H9 (cell line): ENCODE results near the gene RAB5A. TPM values are rescaled to one million over a fixed set of nuclear protein-coding genes. Genes with fewer than 3 reads are reported as not detected.

Source experiments
- total RNA-seq: library from RNA; stranded (reverse); gene quantifications from 2 replicates; pipeline ENCODE4 v1.2.1, GENCODE V29; 2021

Gene RAB5A
- total RNA-seq, 1 experiment from 2014 or later = 84.8 TPM

Other genes with a start within 250 kb of the RAB5A start
- 1.6 and 1.9 TPM in 2 replicates for gene EFHB, start 12.9 kb upstream of the RAB5A start, total RNA-seq
- gene PP2D1, start 65.2 kb downstream of the RAB5A start, total RNA-seq = not detected in 2 replicates
- 5.7 and 6.3 TPM in 2 replicates for gene KAT2B, start 93.3 kb downstream of the RAB5A start, total RNA-seq
- gene SGO1, start 239.1 kb downstream of the RAB5A start, total RNA-seq = 28.1 and 30.7 TPM in 2 replicates